A673 (cell line): ENCODE results near the gene RNU5D-1.

ENCODE experiments used
- CTCF ChIP-seq: fragments of 300-800, 200-600 bp; sonication (generic); conservative IDR thresholded peaks from 2 replicates; pipeline ENCODE4 v1.5.1; 2017; ENCODE audit warnings: low read depth, mild to moderate bottlenecking, antibody characterized with exemption, low read length, moderate library complexity, mixed read lengths
- EZH2 ChIP-seq: fragments of 200-600 bp; sonication (generic); IDR thresholded peaks from 2 replicates; pipeline ENCODE4 v1.6.1; 2017; ENCODE audit warnings: borderline replicate concordance, low read depth, mild to moderate bottlenecking, mixed read lengths, antibody characterized with exemption, low read length; ENCODE audit not compliant: poor library complexity, severe bottlenecking

- TF ChIP-seq CTCF (no peak), EZH2 (no peak)
Measured at GRCh38 chr1:44685218-44685617, 45.8 kb downstream of the RNU5D-1 start.
